Lower leg skin (tissue), 3 donors: ENCODE measurements around the gene KLHL6.

Experiments used
- CTCF ChIP-seq, 3 donors: fragments of 450-650 bp; IDR thresholded peaks; one replicate each; pipeline ENCODE4 v1.5.1; 2016; ENCODE audit warnings: antibody characterized with exemption in 3 of 3, mild to moderate bottlenecking in 3 of 3, moderate library complexity in 2 of 3
- POLR2A ChIP-seq, 2 donors: fragments of 450-650 bp; IDR thresholded peaks; one replicate each; pipeline ENCODE4 v1.6.1; 2016 to 2017; ENCODE audit warnings: antibody characterized with exemption in 2 of 2, mild to moderate bottlenecking in 1 of 2, moderate library complexity in 1 of 2

- TF ChIP-seq CTCF (IDR thresholded peaks at IDR 0.05) (no peak), POLR2A (IDR thresholded peaks at IDR 0.05) (no peak)
Observed at GRCh38 chr3:183466575-183466974, 88.9 kb downstream of the KLHL6 start.
